SK-N-SH (cell line): Measurements from ENCODE around the gene AFM. TPM values are rescaled to one million over a fixed set of nuclear protein-coding genes. Genes with fewer than 3 reads are reported as not detected.

Experiments used
- CTCF ChIA-PET: fragments of 300-600, 350-600 bp; formaldehyde crosslinking; extraction: SDS; loops from one replicate; lab custom pipeline; 2021; lab: Yijun Ruan, JAX
- POLR2A ChIA-PET: fragments of 350-600 bp; sonication (Branson Sonifier 250); formaldehyde crosslinking; extraction: SDS; loops from one replicate; lab custom pipeline; 2020; ENCODE audit warnings: antibody characterized with exemption, inconsistent platforms; lab: Yijun Ruan, JAX
- DNase-seq: peaks from one replicate; pipeline ENCODE4 v3.0.0; 2012
- H2AFZ ChIP-seq: fragments of 200-600 bp; sonication (generic); 2 replicates; pipeline ENCODE4 v1.8.1; 2016; ENCODE audit warnings: antibody characterized with exemption, mild to moderate bottlenecking, low read depth
- H3F3A ChIP-seq: fragments of 200-600 bp; sonication (generic); replicated peaks from 2 replicates; pipeline ENCODE3; 2016; ENCODE audit warnings: antibody characterized with exemption, mild to moderate bottlenecking; ENCODE audit not compliant: insufficient read depth
- H3K27ac ChIP-seq, 2 experiments: fragments of 200-500 bp in 1 of 2; fragments of 200-600 bp in 1 of 2; sonication (Bioruptor generic) in 1 of 2; sonication (generic), shearing (Covaris generic) in 1 of 2; 2 replicates each; pipeline versions ENCODE4 v1.5.1 to v1.6.1; 2014 to 2016; ENCODE audit warnings: low read depth in 2 of 2, inconsistent platforms in 1 of 2, low read length in 1 of 2, mild to moderate bottlenecking in 1 of 2, mixed read lengths in 1 of 2
- H3K27me3 ChIP-seq: fragments of 200-600 bp; sonication (generic), shearing (Covaris generic); 2 replicates; pipeline ENCODE4 v1.6.1; 2016; ENCODE audit warnings: mixed run types; ENCODE audit not compliant: insufficient read depth
- H3K36me3 ChIP-seq, 2 experiments: fragments of 200-500 bp in 1 of 2; fragments of 200-600 bp in 1 of 2; sonication (Bioruptor generic) in 1 of 2; sonication (generic) in 1 of 2; replicated peaks in 1 of 2; 2 replicates each; pipeline versions ENCODE3 to v1.5.1; 2014 to 2016; ENCODE audit warnings: low read length in 1 of 2, mild to moderate bottlenecking in 1 of 2; ENCODE audit not compliant: insufficient read depth in 2 of 2, control insufficient read depth in 1 of 2
- H3K4me1 ChIP-seq, 2 experiments: fragments of 200-500 bp in 1 of 2; fragments of 200-600 bp in 1 of 2; sonication (Bioruptor generic) in 1 of 2; sonication (generic), shearing (Covaris generic) in 1 of 2; 2 replicates each; pipeline versions ENCODE4 v1.5.1 to v1.6.1; 2014 to 2016; ENCODE audit warnings: low read depth in 1 of 2, low read length in 1 of 2, mixed run types in 1 of 2; ENCODE audit not compliant: insufficient read depth in 2 of 2, control insufficient read depth in 1 of 2
- H3K4me2 ChIP-seq: fragments of 200-600 bp; sonication (generic), shearing (Covaris generic); 2 replicates; pipeline ENCODE4 v1.6.1; 2017; ENCODE audit warnings: mixed run types
- H3K4me3 ChIP-seq, 2 experiments: fragments of 200-500 bp in 1 of 2; fragments of 200-600 bp in 1 of 2; sonication (Bioruptor generic) in 1 of 2; sonication (generic), shearing (Covaris generic) in 1 of 2; 2 replicates each; pipeline versions ENCODE4 v1.5.1 to v1.8.1; 2014 to 2016; ENCODE audit warnings: low read depth in 2 of 2, inconsistent platforms in 1 of 2, low read length in 1 of 2, mild to moderate bottlenecking in 1 of 2, mixed read lengths in 1 of 2, moderate library complexity in 1 of 2
- H3K79me2 ChIP-seq: fragments of 200-600 bp; sonication (generic); 2 replicates; pipeline ENCODE4 v1.8.1; 2017; ENCODE audit warnings: mild to moderate bottlenecking; ENCODE audit not compliant: insufficient read depth
- H3K9ac ChIP-seq: fragments of 200-600 bp; sonication (generic); 2 replicates; pipeline ENCODE4 v1.6.1; 2017; ENCODE audit warnings: mixed run types
- H3K9me2 ChIP-seq: fragments of 200-600 bp; sonication (generic); 2 replicates; pipeline ENCODE4 v1.6.1; 2017; ENCODE audit warnings: mixed run types
- H3K9me3 ChIP-seq: fragments of 200-600 bp; sonication (generic); 2 replicates; pipeline ENCODE4 v1.6.1; 2017; ENCODE audit warnings: mixed run types, mild to moderate bottlenecking, moderate library complexity
- H4K20me1 ChIP-seq: fragments of 200-600 bp; sonication (generic); 2 replicates; pipeline ENCODE4 v1.6.1; 2017; ENCODE audit warnings: mild to moderate bottlenecking, mixed run types; ENCODE audit not compliant: insufficient read depth
- CHD2 ChIP-seq: fragments of 150-350 bp; IDR thresholded peaks from 2 replicates; pipeline ENCODE4 v1.6.1; 2018; ENCODE audit warnings: low read length; ENCODE audit not compliant: partially characterized antibody
- CTCF ChIP-seq: fragments of 200-600 bp; sonication (generic); IDR thresholded peaks from 2 replicates; pipeline ENCODE4 v1.6.1; 2017; ENCODE audit warnings: antibody characterized with exemption, mild to moderate bottlenecking, moderate library complexity
- EP300 ChIP-seq, 2 experiments: IDR thresholded peaks; 2 replicates each; pipeline versions ENCODE4 v1.4.0 to v1.6.1; 2012; ENCODE audit warnings: borderline replicate concordance in 1 of 2, low read depth in 1 of 2, low read length in 1 of 2
- IRF3 ChIP-seq: fragments of 150-350 bp; IDR thresholded peaks from 2 replicates; pipeline ENCODE4 v1.6.1; 2016; ENCODE audit warnings: mild to moderate bottlenecking, low read depth, low read length
- JUND ChIP-seq: IDR thresholded peaks from 2 replicates; pipeline ENCODE4 v1.4.0; 2012
- MAX ChIP-seq: IDR thresholded peaks from 2 replicates; pipeline ENCODE4 v1.4.0; 2012; ENCODE audit warnings: low read depth
- MEF2A ChIP-seq: IDR thresholded peaks from 2 replicates; pipeline ENCODE4 v1.4.0; 2012; ENCODE audit warnings: low read depth, borderline replicate concordance
- NRF1 ChIP-seq: IDR thresholded peaks from 2 replicates; pipeline ENCODE4 v1.6.1; 2012; ENCODE audit warnings: low read depth, mild to moderate bottlenecking, low read length
- PBX3 ChIP-seq: IDR thresholded peaks from 2 replicates; pipeline ENCODE4; 2012
- POLR2AphosphoS5 ChIP-seq: IDR thresholded peaks from 2 replicates; pipeline ENCODE4 v1.6.1; 2012; ENCODE audit warnings: low read depth, low read length
- RAD21 ChIP-seq: IDR thresholded peaks from 2 replicates; pipeline ENCODE4 v1.6.1; 2012; ENCODE audit warnings: mild to moderate bottlenecking, low read length
- RCOR1 ChIP-seq: fragments of 150-350 bp; IDR thresholded peaks from 2 replicates; pipeline ENCODE4 v1.6.1; 2017; ENCODE audit warnings: antibody characterized with exemption, low read length
- REST ChIP-seq: IDR thresholded peaks from 2 replicates; pipeline ENCODE4 v1.6.1; 2012; ENCODE audit warnings: mild to moderate bottlenecking, low read depth, low read length, moderate library complexity
- RFX5 ChIP-seq: IDR thresholded peaks from 2 replicates; pipeline ENCODE4 v1.6.1; 2012; ENCODE audit warnings: mild to moderate bottlenecking, improper control_type of control experiment, low read length
- SIN3A ChIP-seq: IDR thresholded peaks from 2 replicates; pipeline ENCODE4 v1.6.1; 2012; ENCODE audit warnings: low read depth, mild to moderate bottlenecking, low read length, moderate library complexity, borderline replicate concordance
- SMC3 ChIP-seq: IDR thresholded peaks from 2 replicates; pipeline ENCODE4 v1.6.1; 2012; ENCODE audit warnings: low read depth, low read length, improper control_type of control experiment
- USF2 ChIP-seq: fragments of 150-350 bp; IDR thresholded peaks from 2 replicates; pipeline ENCODE4 v1.6.1; 2017; ENCODE audit warnings: antibody characterized with exemption, low read length, low read depth, borderline replicate concordance
- ZBTB33 ChIP-seq: IDR thresholded peaks from 2 replicates; pipeline ENCODE4 v1.4.0; 2012; ENCODE audit warnings: low read depth, borderline replicate concordance
- WGBS: methylation state at CpG from one replicate; pipeline ENCODE4 v1.1.6; 2017; ENCODE audit warnings: low lambda C conversion rate; 5-methylcytosine and 5-hydroxymethylcytosine counted together
- polyA plus RNA-seq, 3 experiments: library from polyadenylated mRNA; depleted of rRNA; stranded (reverse); fragments of >200 nt; gene quantifications; 2 replicates each; pipeline ENCODE4 v1.2.3, GENCODE V29; 2012

Gene AFM
- polyA plus RNA-seq, 1 of the 3 experiments (the other 2 are of a cell fraction) = not detected

GRCh38 chr4:73446336-73446938 is 35.1 kb upstream of the AFM start (continued):
- TF ChIP-seq ZBTB33 = no peak
- TF ChIP-seq CTCF = peak; percentile 86
- no peak for TF ChIP-seq CHD2
- no peak for TF ChIP-seq PBX3
- TF ChIP-seq POLR2AphosphoS5 = no peak

GRCh38 chr4:73447671-73448070 is 33.9 kb upstream of the AFM start:
- 15% methylated on average over 4 of the region's 4 CpGs for WGBS
- no peaks in the 10 kb centered on the region for H3K36me3 ChIP-seq
- no peak overlapping the region for H2AFZ ChIP-seq
- H3K9me3 ChIP-seq = no peaks in the 10 kb centered on the region
- H3F3A ChIP-seq = no peaks in the 10 kb centered on the region
- no peaks in the 10 kb centered on the region for H3K9me2 ChIP-seq
- POLR2A ChIA-PET = no interaction called here
- no peak overlapping the region for H3K9ac ChIP-seq
- no peaks in the 10 kb centered on the region for H3K79me2 ChIP-seq
- no peaks in the 10 kb centered on the region for H4K20me1 ChIP-seq
- H3K4me1 ChIP-seq = no peaks in the 10 kb centered on the region; a peak in 1 of 4 replicates
- no peak overlapping the region for H3K4me3 ChIP-seq
- DNase-seq = no peak
- no peak overlapping the region for H3K4me2 ChIP-seq
- no peak overlapping the region for H3K27ac ChIP-seq
- TF ChIP-seq NRF1 = no peak
- TF ChIP-seq RCOR1 = no peak
- no peak for TF ChIP-seq IRF3
- TF ChIP-seq USF2 = no peak
- no peak for TF ChIP-seq MAX
- no peak for TF ChIP-seq EP300 (IDR thresholded peaks at IDR 0.05; ENCODE audit: borderline replicate concordance in 1 of 2, low read depth in 1 of 2, low read length in 1 of 2)
- no peak for TF ChIP-seq REST
- no peak for TF ChIP-seq RAD21
- no peak for TF ChIP-seq SMC3
- TF ChIP-seq SIN3A = no peak
- TF ChIP-seq JUND = no peak
- TF ChIP-seq POLR2AphosphoS5 = no peak
- TF ChIP-seq RFX5 = no peak
- TF ChIP-seq MEF2A = no peak
- TF ChIP-seq, all 33 proteins: peak for 0
- peaks cover 10% of the 10 kb centered on the region; the same call in 1 of the 2 replicates for H3K27me3 ChIP-seq
- CTCF ChIA-PET = interaction anchor here (0.6 to 2.7 kb wide), 5 partner anchors 31 to 422 kb away, joined by 3 to 7 read pairs (median 3); no protein-coding TSS in a partner anchor
